GM12878 (cell line): Measurements from ENCODE around the gene PDE3B. TPM values are rescaled to one million over a fixed set of nuclear protein-coding genes. Genes with fewer than 3 reads are reported as not detected.

Experiments
- BCL11A ChIP-seq: IDR thresholded peaks from 2 replicates; pipeline ENCODE4 v1.6.1; 2011; ENCODE audit warnings: low read depth, low read length
- CHD1 ChIP-seq: IDR thresholded peaks from 2 replicates; pipeline ENCODE4 v1.6.1; 2012; ENCODE audit warnings: low read depth, low read length, improper control_type of control experiment
- EP300 ChIP-seq, 2 experiments: fragments of 150-350 bp in 1 of 2; IDR thresholded peaks; 2 replicates each; pipeline ENCODE4 v1.6.1; 2011 to 2012; ENCODE audit warnings: low read depth in 2 of 2, low read length in 2 of 2, borderline replicate concordance in 1 of 2, improper control_type of control experiment in 1 of 2, inconsistent platforms in 1 of 2; ENCODE audit not compliant: control insufficient read depth in 1 of 2
- ETV6 ChIP-seq, 2 experiments: fragments of 450-650 bp in 1 of 2; IDR thresholded peaks in 1 of 2; conservative IDR thresholded peaks in 1 of 2; 2 replicates each; pipeline ENCODE4 v1.6.1; 2014; ENCODE audit warnings: antibody characterized with exemption in 1 of 2, borderline replicate concordance in 1 of 2, low read depth in 1 of 2, mild to moderate bottlenecking in 1 of 2, moderate library complexity in 1 of 2
- FOS ChIP-seq: IDR thresholded peaks from 3 replicates; pipeline ENCODE4 v1.6.1; 2011; ENCODE audit warnings: borderline replicate concordance; ENCODE audit not compliant: insufficient read length; ENCODE audit errors: extremely low read depth
- FOXM1 ChIP-seq: IDR thresholded peaks from 2 replicates; pipeline ENCODE4 v1.6.1; 2012; ENCODE audit warnings: low read depth, mild to moderate bottlenecking, inconsistent platforms, low read length, moderate library complexity
- IRF4 ChIP-seq: IDR thresholded peaks from 2 replicates; pipeline ENCODE4 v1.6.1; 2011; ENCODE audit warnings: low read depth, low read length
- JUNB ChIP-seq: IDR thresholded peaks from 2 replicates; pipeline ENCODE4 v1.6.1; 2016; ENCODE audit warnings: antibody characterized with exemption, mild to moderate bottlenecking
- NFYB ChIP-seq: IDR thresholded peaks from 2 replicates; pipeline ENCODE4 v1.6.1; 2011; ENCODE audit warnings: low read depth, mild to moderate bottlenecking, low read length, improper control_type of control experiment, moderate library complexity; ENCODE audit not compliant: insufficient read depth
- PKNOX1 ChIP-seq: fragments of 450-650 bp; IDR thresholded peaks from 2 replicates; pipeline ENCODE4 v1.6.1; 2016; ENCODE audit warnings: mild to moderate bottlenecking
- SMAD1 ChIP-seq: fragments of 450-650 bp; IDR thresholded peaks from 2 replicates; pipeline ENCODE4 v1.6.1; 2018; ENCODE audit warnings: mild to moderate bottlenecking, low read depth; ENCODE audit not compliant: partially characterized antibody
- SMARCA5 ChIP-seq: fragments of 450-650 bp; IDR thresholded peaks from 2 replicates; pipeline ENCODE4 v1.6.1; 2017; ENCODE audit warnings: mild to moderate bottlenecking
- SUPT20H ChIP-seq: IDR thresholded peaks from 2 replicates; pipeline ENCODE4 v1.6.1; 2011; ENCODE audit warnings: low read depth, mild to moderate bottlenecking, low read length, moderate library complexity, borderline replicate concordance; ENCODE audit not compliant: control insufficient read depth
- TAF1 ChIP-seq: IDR thresholded peaks from 2 replicates; pipeline ENCODE4 v1.6.1; 2011; ENCODE audit warnings: mild to moderate bottlenecking, low read depth, low read length, borderline replicate concordance
- ZBTB4 ChIP-seq: fragments of 450-650 bp; formaldehyde crosslinking; IDR thresholded peaks from 2 replicates; pipeline ENCODE4 v1.4.0; 2022; ENCODE audit warnings: mild to moderate bottlenecking, moderate library complexity
- ZNF622 ChIP-seq: fragments of 450-650 bp; IDR thresholded peaks from 2 replicates; pipeline ENCODE4 v1.6.1; 2017; ENCODE audit warnings: mild to moderate bottlenecking, inconsistent platforms
- polyA plus RNA-seq, 11 experiments: library from polyadenylated mRNA; depleted of rRNA in 4 of 11; unstranded in 6 of 11; stranded (reverse) in 5 of 11; fragments of >200 nt; fragmentation: Nextera tagmentation in 4 of 11; fragmentation: Illumina TruSeq in 1 of 11; extraction: Ambion mirVana in 4 of 11; extraction: Trizol in 1 of 11; gene quantifications; 1 replicate in 1 of 11; 2 replicates in 10 of 11; pipeline versions ENCODE4 v1.2.1 to v1.2.3, GENCODE V29; 2011 to 2016; ENCODE audit warnings: inconsistent platforms in 2 of 11, missing spikeins in 2 of 11, low read depth in 1 of 11
- total RNA-seq, 4 experiments: library from RNA; depleted of rRNA in 3 of 4; stranded (reverse); fragments of >200 nt in 3 of 4; fragmentation: Illumina TruSeq in 1 of 4; extraction: Trizol in 1 of 4; gene quantifications; 2 replicates each; pipeline versions ENCODE4 v1.2.1 to v1.2.3, GENCODE V29; 2013 to 2021
- TF ChIP-seq, protein P1 (sequence below): fragments of 450-650 bp; IDR thresholded peaks from 2 replicates; pipeline ENCODE4 v1.6.1; 2017; ENCODE audit warnings: low read depth, mild to moderate bottlenecking, moderate library complexity
- TF ChIP-seq, protein P2 (sequence below): IDR thresholded peaks from 2 replicates; pipeline ENCODE4 v1.6.1; 2011; ENCODE audit warnings: borderline replicate concordance, low read depth, mild to moderate bottlenecking, moderate library complexity, low read length; ENCODE audit not compliant: insufficient read depth, poor library complexity, severe bottlenecking

PDE3B gene
- total and polyA plus RNA-seq, 10 of the 15 experiments (the other 5 are each of a cell fraction or from before 2014, with no cell fraction given) = 0.04 to 3.1 (median 1.9) TPM

DNA sequence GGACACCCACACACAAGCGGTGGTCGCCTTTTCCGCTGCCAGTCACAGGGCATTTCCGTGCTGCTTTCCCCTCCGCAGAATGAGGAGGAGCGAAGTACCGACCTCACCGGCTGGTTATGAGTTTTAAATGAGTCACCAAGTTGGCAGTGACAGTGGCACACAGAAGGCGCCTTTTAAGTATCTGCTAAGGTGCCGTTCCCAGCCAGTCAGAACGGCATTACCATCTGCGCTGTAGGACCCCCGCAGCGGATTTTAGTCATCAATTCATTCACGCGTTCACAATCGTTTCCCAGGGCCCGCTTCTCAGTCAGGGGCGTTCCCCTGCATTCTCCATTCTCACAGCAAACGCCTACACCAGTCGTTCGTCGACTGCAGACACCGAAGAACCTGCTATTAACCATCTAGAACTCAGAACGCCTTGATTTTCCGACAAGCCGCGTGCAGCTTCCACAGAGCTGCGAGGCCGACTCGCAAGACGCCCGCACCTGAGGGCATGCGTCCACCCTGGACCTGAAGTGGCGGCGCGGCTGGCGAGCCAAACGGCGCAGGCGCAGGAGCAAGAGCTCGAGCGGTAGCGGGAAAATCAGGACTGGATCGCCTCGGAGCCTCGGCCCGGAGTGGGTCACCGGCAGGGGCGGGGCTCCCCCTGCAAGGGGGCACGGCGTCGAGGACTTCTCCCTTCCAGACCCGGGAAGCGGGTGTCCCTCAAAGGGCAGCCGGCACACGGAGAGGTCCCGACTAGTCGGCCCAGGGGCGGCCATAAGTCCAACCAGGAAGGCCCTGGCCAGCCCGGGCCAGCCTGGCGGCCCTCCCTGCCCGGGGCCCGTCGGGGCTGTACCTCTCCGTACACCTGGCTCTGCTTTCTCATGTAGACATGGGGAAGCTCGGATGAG lies 247.8 kb downstream of the PDE3B start (continued):
- TF ChIP-seq PKNOX1 (peak; percentile 64), ZBTB4 (CRISPR knock-in tag) (no peak), ETV6 (conservative IDR thresholded peaks at IDR 0.05 in 1 of 2, IDR thresholded peaks at IDR 0.05 in 1 of 2; ENCODE audit: borderline replicate concordance in 1 of 2, low read depth in 1 of 2) (peak in 1 of 2 experiments; percentile 69; a peak in 2 of 4 replicates), TAF1 (0 out of 2 replicates have a peak, but pooled peaks have one; percentile 3), SMAD1 (no peak), NFYB (no peak), FOS (no peak), SMARCA5 (no peak), IRF4 (peak; percentile 52; the same call in 1 of the 2 replicates), BCL11A (peak; percentile 69; the same call in 1 of the 2 replicates), FOXM1 (no peak; the same call in none of the 2 replicates), ZNF622 (no peak), CHD1 (no peak), JUNB (peak; percentile 87), SUPT20H (no peak), EP300 (IDR thresholded peaks at IDR 0.05; ENCODE audit: borderline replicate concordance in 1 of 2, control insufficient read depth in 1 of 2, low read depth in 2 of 2, low read length in 2 of 2) (no peak)
- TF ChIP-seq, protein P1, sequence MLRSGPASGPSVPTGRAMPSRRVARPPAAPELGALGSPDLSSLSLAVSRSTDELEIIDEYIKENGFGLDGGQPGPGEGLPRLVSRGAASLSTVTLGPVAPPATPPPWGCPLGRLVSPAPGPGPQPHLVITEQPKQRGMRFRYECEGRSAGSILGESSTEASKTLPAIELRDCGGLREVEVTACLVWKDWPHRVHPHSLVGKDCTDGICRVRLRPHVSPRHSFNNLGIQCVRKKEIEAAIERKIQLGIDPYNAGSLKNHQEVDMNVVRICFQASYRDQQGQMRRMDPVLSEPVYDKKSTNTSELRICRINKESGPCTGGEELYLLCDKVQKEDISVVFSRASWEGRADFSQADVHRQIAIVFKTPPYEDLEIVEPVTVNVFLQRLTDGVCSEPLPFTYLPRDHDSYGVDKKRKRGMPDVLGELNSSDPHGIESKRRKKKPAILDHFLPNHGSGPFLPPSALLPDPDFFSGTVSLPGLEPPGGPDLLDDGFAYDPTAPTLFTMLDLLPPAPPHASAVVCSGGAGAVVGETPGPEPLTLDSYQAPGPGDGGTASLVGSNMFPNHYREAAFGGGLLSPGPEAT = no peak
- TF ChIP-seq, protein P2, sequence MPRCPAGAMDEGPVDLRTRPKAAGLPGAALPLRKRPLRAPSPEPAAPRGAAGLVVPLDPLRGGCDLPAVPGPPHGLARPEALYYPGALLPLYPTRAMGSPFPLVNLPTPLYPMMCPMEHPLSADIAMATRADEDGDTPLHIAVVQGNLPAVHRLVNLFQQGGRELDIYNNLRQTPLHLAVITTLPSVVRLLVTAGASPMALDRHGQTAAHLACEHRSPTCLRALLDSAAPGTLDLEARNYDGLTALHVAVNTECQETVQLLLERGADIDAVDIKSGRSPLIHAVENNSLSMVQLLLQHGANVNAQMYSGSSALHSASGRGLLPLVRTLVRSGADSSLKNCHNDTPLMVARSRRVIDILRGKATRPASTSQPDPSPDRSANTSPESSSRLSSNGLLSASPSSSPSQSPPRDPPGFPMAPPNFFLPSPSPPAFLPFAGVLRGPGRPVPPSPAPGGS = no peak
